GM23338 (cell line): Measurements from ENCODE around the gene OR7G2. TPM values are rescaled to one million over a fixed set of nuclear protein-coding genes. Genes with fewer than 3 reads are reported as not detected.
A peak's percentile ranks its signal among the peaks of the same experiment; 100 is the strongest.

ENCODE experiments used
- ATAC-seq: fragments of 200-7000 bp; cut with Tn5 transposase; 3 replicates; pipeline ENCODE4 v1.9.1; 2020
- DNase-seq: peaks from one replicate; pipeline ENCODE4 v3.0.0-alpha.2; 2015; ENCODE audit warnings: low spot score
- H2AFZ ChIP-seq: fragments of 200-600 bp; sonication (generic); 2 replicates; pipeline ENCODE4 v1.8.0; 2016; ENCODE audit warnings: antibody characterized with exemption, mild to moderate bottlenecking, moderate library complexity
- H3F3A ChIP-seq: fragments of 200-600 bp; sonication (generic); replicated peaks from 2 replicates; pipeline ENCODE4 v1.8.0; 2017; ENCODE audit warnings: antibody characterized with exemption, mixed run types, low read depth
- H3K27ac ChIP-seq: fragments of 200-600 bp; sonication (generic); 2 replicates; pipeline ENCODE4 v1.6.1; 2016; ENCODE audit warnings: low read depth
- H3K27me3 ChIP-seq: fragments of 200-600 bp; sonication (generic); 2 replicates; pipeline ENCODE4 v1.8.0; 2016; ENCODE audit warnings: mild to moderate bottlenecking, mixed run types, moderate library complexity; ENCODE audit not compliant: insufficient read depth
- H3K36me3 ChIP-seq: fragments of 200-600 bp; sonication (generic); 2 replicates; pipeline ENCODE4 v1.8.0; 2016; ENCODE audit warnings: mild to moderate bottlenecking; ENCODE audit not compliant: insufficient read depth
- H3K4me1 ChIP-seq: fragments of 200-600 bp; sonication (generic); 2 replicates; pipeline ENCODE4 v1.8.0; 2016; ENCODE audit warnings: mild to moderate bottlenecking, moderate library complexity; ENCODE audit not compliant: insufficient read depth
- H3K4me2 ChIP-seq: fragments of 200-600 bp; sonication (generic); 2 replicates; pipeline ENCODE4 v1.7.1; 2017; ENCODE audit warnings: mixed run types
- H3K4me3 ChIP-seq: fragments of 200-600 bp; sonication (generic); 2 replicates; pipeline ENCODE4 v1.6.1; 2016; ENCODE audit warnings: mixed run types
- H3K79me2 ChIP-seq: fragments of 200-600 bp; sonication (generic); replicated peaks from 2 replicates; pipeline ENCODE4 v1.8.0; 2017; ENCODE audit warnings: mild to moderate bottlenecking; ENCODE audit not compliant: insufficient read depth
- H3K9me2 ChIP-seq: fragments of 200-600 bp; sonication (generic); 2 replicates; pipeline ENCODE4 v1.8.0; 2017; ENCODE audit not compliant: insufficient read depth
- H4K20me1 ChIP-seq: fragments of 200-600 bp; sonication (generic); replicated peaks from 2 replicates; pipeline ENCODE4 v1.8.0; 2017; ENCODE audit warnings: mild to moderate bottlenecking; ENCODE audit not compliant: insufficient read depth
- H3K27ac Mint-ChIP-seq: 2 replicates; pipeline ENCODE4 v1.8.0; 2020; ENCODE audit warnings: inconsistent platforms, mild to moderate bottlenecking, moderate library complexity, mixed read lengths
- H3K27me3 Mint-ChIP-seq: 3 replicates; pipeline ENCODE4 v1.8.0; 2022; ENCODE audit warnings: low read depth, mild to moderate bottlenecking, moderate library complexity, mixed read lengths, inconsistent platforms; ENCODE audit not compliant: insufficient read depth, poor library complexity
- H3K36me3 Mint-ChIP-seq: 3 replicates; pipeline ENCODE4 v1.8.0; 2021; ENCODE audit warnings: low read depth, mild to moderate bottlenecking, inconsistent platforms, moderate library complexity, mixed read lengths
- H3K4me1 Mint-ChIP-seq: 3 replicates; pipeline ENCODE4 v1.8.0; 2020; ENCODE audit warnings: mild to moderate bottlenecking, inconsistent platforms, mixed read lengths
- H3K4me3 Mint-ChIP-seq: 3 replicates; pipeline ENCODE4 v1.8.0; 2021; ENCODE audit warnings: moderate library complexity, mild to moderate bottlenecking, inconsistent platforms, mixed read lengths
- H3K9me3 Mint-ChIP-seq: 3 replicates; pipeline ENCODE4 v1.8.0; 2020; ENCODE audit warnings: moderate library complexity, mild to moderate bottlenecking, inconsistent platforms, mixed read lengths
- CREB1 ChIP-seq: fragments of 250-450 bp; sonication (Bioruptor Pico); IDR thresholded peaks from 2 replicates; pipeline ENCODE4 v1.5.0; 2020; ENCODE audit warnings: low read depth, mild to moderate bottlenecking, moderate library complexity
- CTCF ChIP-seq, 2 experiments: fragments of 200-600 bp in 1 of 2; sonication (generic) in 1 of 2; conservative IDR thresholded peaks; 2 replicates each; pipeline versions ENCODE4 v1.5.1 to v1.6.1; 2016 to 2017; ENCODE audit warnings: antibody characterized with exemption in 2 of 2, low read depth in 2 of 2, mild to moderate bottlenecking in 2 of 2, moderate library complexity in 1 of 2
- ETS1 ChIP-seq: IDR thresholded peaks from 2 replicates; pipeline ENCODE4 v1.6.1; 2016; ENCODE audit warnings: antibody characterized with exemption
- EZH2 ChIP-seq: fragments of 200-600 bp; sonication (generic); IDR thresholded peaks from one replicate; pipeline ENCODE4 v1.8.0; 2017; ENCODE audit warnings: antibody characterized with exemption, mild to moderate bottlenecking, low read depth; ENCODE audit not compliant: unreplicated experiment
- EZH2phosphoT487 ChIP-seq: fragments of 200-600 bp; sonication (generic); IDR thresholded peaks from one replicate; pipeline ENCODE4 v1.8.1; 2018; ENCODE audit warnings: antibody characterized with exemption; ENCODE audit not compliant: unreplicated experiment
- JUNB ChIP-seq: IDR thresholded peaks from one replicate; pipeline ENCODE4 v1.6.1; 2016; ENCODE audit warnings: antibody characterized with exemption; ENCODE audit not compliant: unreplicated experiment
- NANOG ChIP-seq: IDR thresholded peaks from 2 replicates; pipeline ENCODE4 v1.6.1; 2016; ENCODE audit warnings: antibody characterized with exemption, borderline replicate concordance
- POLR2AphosphoS5 ChIP-seq: IDR thresholded peaks from 2 replicates; pipeline ENCODE4 v1.6.1; 2016; ENCODE audit warnings: antibody characterized with exemption, low read depth
- REST ChIP-seq: IDR thresholded peaks from one replicate; pipeline ENCODE4 v1.6.1; 2018; ENCODE audit warnings: antibody characterized with exemption; ENCODE audit not compliant: unreplicated experiment
- STAT1 ChIP-seq: IDR thresholded peaks from one replicate; pipeline ENCODE4 v1.6.1; 2016; ENCODE audit warnings: antibody characterized with exemption; ENCODE audit not compliant: unreplicated experiment
- ZNF114 ChIP-seq: fragments of 250-450 bp; sonication (Bioruptor Pico); IDR thresholded peaks from 2 replicates; pipeline ENCODE4 v1.5.0; 2020; ENCODE audit warnings: mild to moderate bottlenecking, moderate library complexity
- ZNF331 ChIP-seq: fragments of 250-450 bp; sonication (Bioruptor Pico); IDR thresholded peaks from 2 replicates; pipeline ENCODE4 v1.5.0; 2020; ENCODE audit warnings: low read depth, mild to moderate bottlenecking, moderate library complexity
- ZNF462 ChIP-seq: fragments of 250-450 bp; sonication (Bioruptor Pico); IDR thresholded peaks from 2 replicates; pipeline ENCODE4 v1.5.0; 2020; ENCODE audit warnings: mild to moderate bottlenecking, moderate library complexity
- polyA plus RNA-seq: library from polyadenylated mRNA; unstranded; fragments of >200 nt; fragmentation: Nextera tagmentation; extraction: Ambion mirVana; gene quantifications from 2 replicates; pipeline ENCODE4 v1.2.1, GENCODE V29; 2016
- total RNA-seq: library from RNA; depleted of rRNA; stranded (reverse); fragments of >200 nt; shearing (Covaris generic); gene quantifications from 2 replicates; pipeline ENCODE4 v1.2.3, GENCODE V29; 2014

The OR7G2 gene
- total and polyA plus RNA-seq, 2 experiments from 2014 or later, result not detected

- no peak for ATAC-seq
- H3K27ac ChIP-seq, result peak overlapping the region; percentile 78
- Mint-ChIP-seq H3K27ac (no peak overlapping the region), H3K4me3 (no peak overlapping the region), H3K9me3 (peaks cover 96% of the 10 kb centered on the region), H3K27me3 (peaks cover 1% of the 10 kb centered on the region), H3K4me1 (no peaks in the 10 kb centered on the region), H3K36me3 (peaks cover 37% of the 10 kb centered on the region)
- H3K4me1 ChIP-seq, result peaks cover 24% of the 10 kb centered on the region
- H3K4me3 ChIP-seq, result no peak overlapping the region
- H4K20me1 ChIP-seq, result no peaks in the 10 kb centered on the region
- DNase-seq, result peak; percentile 74
- H3F3A ChIP-seq, result no peaks in the 10 kb centered on the region; the same call in 1 of the 2 replicates
- 0 out of 2 replicates have a peak overlapping the region, but pooled peaks have one; percentile 4 for H2AFZ ChIP-seq
- H3K4me2 ChIP-seq, result 0 out of 2 replicates have a peak overlapping the region, but pooled peaks have one; percentile 2
- no peak for TF ChIP-seq EZH2phosphoT487
- TF ChIP-seq ZNF462 (CRISPR knock-in tag), result no peak
- TF ChIP-seq JUNB, result no peak
- no peak for TF ChIP-seq CREB1 (CRISPR knock-in tag)
- no peak for TF ChIP-seq EZH2
- no peak for TF ChIP-seq REST
- no peak for TF ChIP-seq NANOG
- TF ChIP-seq POLR2AphosphoS5, result no peak
- TF ChIP-seq CTCF (conservative IDR thresholded peaks at IDR 0.05; ENCODE audit: low read depth in 2 of 2), result no peak
- TF ChIP-seq ETS1, result no peak
- TF ChIP-seq ZNF331 (CRISPR knock-in tag), result no peak
- TF ChIP-seq ZNF114 (CRISPR knock-in tag), result no peak
- no peak for TF ChIP-seq STAT1
- H3K9me2 ChIP-seq, result peaks cover 7% of the 10 kb centered on the region; the same call in 1 of the 2 replicates
- H3K27me3 ChIP-seq, result no peaks in the 10 kb centered on the region
- H3K36me3 ChIP-seq, result no peaks in the 10 kb centered on the region
- H3K79me2 ChIP-seq, result no peaks in the 10 kb centered on the region
Observed at GRCh38 chr19:9073806-9074205, 33.5 kb downstream of the OR7G2 start.
